Neural progenitor cell (in vitro differentiated cells): Measurements from ENCODE around the gene GALNS. TPM values are rescaled to one million over a fixed set of nuclear protein-coding genes. Genes with fewer than 3 reads are reported as not detected.

ENCODE experiments used
- DNase-seq: peaks from one replicate; pipeline ENCODE4 v3.0.0-alpha.2; 2016; ENCODE audit warnings: low spot score
- H2AFZ ChIP-seq: fragments of 200-600 bp; sonication (generic); replicated peaks from 2 replicates; pipeline ENCODE4 v1.6.1; 2016; ENCODE audit warnings: antibody characterized with exemption
- H3F3A ChIP-seq: fragments of 200-600 bp; sonication (generic); 2 replicates; pipeline ENCODE4 v1.6.1; 2016; ENCODE audit warnings: antibody characterized with exemption, low read depth
- H3K27ac ChIP-seq: fragments of 200-600 bp; sonication (generic); 2 replicates; pipeline ENCODE4 v1.5.1; 2016; ENCODE audit warnings: mild to moderate bottlenecking
- H3K27me3 ChIP-seq: fragments of 200-600 bp; sonication (generic); 2 replicates; pipeline ENCODE4 v1.6.1; 2016; ENCODE audit warnings: mild to moderate bottlenecking, moderate library complexity
- H3K36me3 ChIP-seq: fragments of 200-600 bp; sonication (generic); 2 replicates; pipeline ENCODE4 v1.5.1; 2016
- H3K4me1 ChIP-seq: fragments of 200-600 bp; sonication (generic); 2 replicates; pipeline ENCODE4 v1.6.1; 2016; ENCODE audit warnings: mixed run types
- H3K4me2 ChIP-seq: fragments of 200-600 bp; sonication (generic); 2 replicates; pipeline ENCODE4 v1.6.1; 2016
- H3K4me3 ChIP-seq: fragments of 200-600 bp; sonication (generic); 2 replicates; pipeline ENCODE4 v1.5.1; 2016
- H3K79me2 ChIP-seq: fragments of 200-600 bp; sonication (generic); 2 replicates; pipeline ENCODE4 v1.6.1; 2016; ENCODE audit warnings: low read depth
- H3K9ac ChIP-seq: fragments of 200-600 bp; sonication (generic); 2 replicates; pipeline ENCODE4 v1.6.1; 2016
- H3K9me3 ChIP-seq: fragments of 200-600 bp; sonication (generic); 2 replicates; pipeline ENCODE4 v1.5.1; 2016; ENCODE audit warnings: low read depth
- H4K20me1 ChIP-seq: fragments of 200-600 bp; sonication (generic); 2 replicates; pipeline ENCODE4 v1.6.1; 2016; ENCODE audit warnings: low read depth
- H3K27ac Mint-ChIP-seq: 3 replicates; pipeline ENCODE4 v1.8.0; 2021; ENCODE audit warnings: mixed read lengths
- H3K27me3 Mint-ChIP-seq: 2 replicates; pipeline ENCODE4 v1.8.0; 2022; ENCODE audit warnings: low read depth, mild to moderate bottlenecking, inconsistent platforms, moderate library complexity, mixed read lengths; ENCODE audit not compliant: insufficient read depth
- H3K36me3 Mint-ChIP-seq: 3 replicates; pipeline ENCODE4 v1.8.0; 2021; ENCODE audit warnings: mixed read lengths
- H3K4me1 Mint-ChIP-seq: 3 replicates; pipeline ENCODE4 v1.8.0; 2021; ENCODE audit warnings: mixed read lengths
- H3K4me3 Mint-ChIP-seq: 3 replicates; pipeline ENCODE4 v1.8.0; 2021; ENCODE audit warnings: mild to moderate bottlenecking, moderate library complexity, mixed read lengths
- H3K9me3 Mint-ChIP-seq: 3 replicates; pipeline ENCODE4 v1.8.0; 2020; ENCODE audit warnings: mixed read lengths
- CTCF ChIP-seq: fragments of 200-600 bp; sonication (generic); IDR thresholded peaks from 2 replicates; pipeline ENCODE4 v1.5.1; 2017; ENCODE audit warnings: antibody characterized with exemption, mild to moderate bottlenecking
- EZH2 ChIP-seq: fragments of 200-600 bp; sonication (generic); IDR thresholded peaks from 2 replicates; pipeline ENCODE4 v1.6.1; 2017; ENCODE audit warnings: antibody characterized with exemption, mild to moderate bottlenecking, moderate library complexity
- EZH2phosphoT487 ChIP-seq: fragments of 200-600 bp; sonication (generic); IDR thresholded peaks from 2 replicates; pipeline ENCODE4 v1.6.1; 2017; ENCODE audit warnings: antibody characterized with exemption
- total RNA-seq: library from RNA; depleted of rRNA; stranded (reverse); fragments of >200 nt; gene quantifications from 2 replicates; pipeline ENCODE4 v1.2.3, GENCODE V29; 2015; ENCODE audit warnings: low replicate concordance

GALNS gene
- total RNA-seq, 1 donor from 2014 or later: 5.0 TPM

- H3K27ac ChIP-seq: no peak overlapping the region
- Mint-ChIP-seq H3K36me3 (no peaks in the 10 kb centered on the region), H3K4me1 (peaks cover 21% of the 10 kb centered on the region), H3K9me3 (no peaks in the 10 kb centered on the region), H3K27me3 (peaks cover 21% of the 10 kb centered on the region), H3K4me3 (no peak overlapping the region), H3K27ac (no peak overlapping the region)
- no peak overlapping the region for H3K4me3 ChIP-seq
- H3K79me2 ChIP-seq: no peaks in the 10 kb centered on the region
- H3K36me3 ChIP-seq: no peaks in the 10 kb centered on the region
- TF ChIP-seq CTCF (no peak), EZH2 (no peak), EZH2phosphoT487 (no peak)
- no peak overlapping the region for H3K4me2 ChIP-seq
- H2AFZ ChIP-seq: no peak overlapping the region
- no peak for DNase-seq
- H3K27me3 ChIP-seq: peaks cover 39% of the 10 kb centered on the region
- no peaks in the 10 kb centered on the region for H4K20me1 ChIP-seq
- peaks cover 27% of the 10 kb centered on the region for H3F3A ChIP-seq
- H3K4me1 ChIP-seq: peaks cover 18% of the 10 kb centered on the region
- no peaks in the 10 kb centered on the region for H3K9me3 ChIP-seq
- H3K9ac ChIP-seq: no peak overlapping the region
These were observed 69.0 kb downstream of the GALNS start for GRCh38 chr16:88787579-88788314.

GRCh38 chr16:88785106-88785924 lies 71.4 kb downstream of the GALNS start, which contains the start of gene PIEZO1:
PIEZO1 (minus strand) TSS chr16:88785220; CDS start chr16:88784964, 256 bp downstream.
- Mint-ChIP-seq H3K27ac (no peak within 1 kb of the TSS), H3K4me1 (peaks cover 12% of the 10 kb centered on the region), H3K9me3 (no peaks in the 10 kb centered on the region), H3K36me3 (no peaks in the 10 kb centered on the region), H3K4me3 (peak within 1 kb of the TSS; percentile 77), H3K27me3 (peaks cover 23% of the 10 kb centered on the region)
- no peak for TF ChIP-seq EZH2phosphoT487
- TF ChIP-seq CTCF: peak; percentile 73
- peak; percentile 61 for TF ChIP-seq EZH2
- peak; percentile 70 for DNase-seq
- H3K36me3 ChIP-seq: no peaks in the 10 kb centered on the region
- no peak within 1 kb of the TSS for H3K9ac ChIP-seq
- no peaks in the 10 kb centered on the region for H3K9me3 ChIP-seq
- peak within 1 kb of the TSS; percentile 50 for H3K4me3 ChIP-seq
- H3F3A ChIP-seq: peaks cover 22% of the 10 kb centered on the region
- H3K4me2 ChIP-seq: peak within 1 kb of the TSS; percentile 83
- H4K20me1 ChIP-seq: no peaks in the 10 kb centered on the region
- peak within 1 kb of the TSS; percentile 94 for H2AFZ ChIP-seq
- H3K79me2 ChIP-seq: no peaks in the 10 kb centered on the region
- peaks cover 39% of the 10 kb centered on the region for H3K27me3 ChIP-seq
- no peak within 1 kb of the TSS for H3K27ac ChIP-seq
- peaks cover under 1% of the 10 kb centered on the region for H3K4me1 ChIP-seq

GRCh38 chr16:88784856-88785105 lies 72.0 kb downstream of the GALNS start:
- H3K4me3 Mint-ChIP-seq: no peak overlapping the region
- no peak overlapping the region for H3K27ac ChIP-seq
- H3K27me3 Mint-ChIP-seq: peaks cover 23% of the 10 kb centered on the region
- no peak for TF ChIP-seq EZH2phosphoT487
- TF ChIP-seq EZH2: peak; percentile 67
- no peaks in the 10 kb centered on the region for H3K9me3 ChIP-seq
- H3K36me3 ChIP-seq: no peaks in the 10 kb centered on the region
- peak overlapping the region; percentile 50 for H3K4me3 ChIP-seq
- H3K27me3 ChIP-seq: peaks cover 39% of the 10 kb centered on the region
- no peak overlapping the region for H3K27ac Mint-ChIP-seq
- no peak for DNase-seq
- no peaks in the 10 kb centered on the region for H4K20me1 ChIP-seq
- H3K4me1 Mint-ChIP-seq: peaks cover 12% of the 10 kb centered on the region
- H3K9me3 Mint-ChIP-seq: no peaks in the 10 kb centered on the region
- H3F3A ChIP-seq: peaks cover 19% of the 10 kb centered on the region
- no peaks in the 10 kb centered on the region for H3K36me3 Mint-ChIP-seq
- no peaks in the 10 kb centered on the region for H3K79me2 ChIP-seq
- H2AFZ ChIP-seq: peak overlapping the region; percentile 94
- H3K4me1 ChIP-seq: no peaks in the 10 kb centered on the region
- H3K9ac ChIP-seq: no peak overlapping the region
- H3K4me2 ChIP-seq: peak overlapping the region; percentile 83
